ENCODE results near the gene ZNF81. TPM values are rescaled to one million over a fixed set of nuclear protein-coding genes. Genes with fewer than 3 reads are reported as not detected.

The ZNF81 gene
- total RNA-seq, 1 donor, result 5.8 TPM

DNA sequence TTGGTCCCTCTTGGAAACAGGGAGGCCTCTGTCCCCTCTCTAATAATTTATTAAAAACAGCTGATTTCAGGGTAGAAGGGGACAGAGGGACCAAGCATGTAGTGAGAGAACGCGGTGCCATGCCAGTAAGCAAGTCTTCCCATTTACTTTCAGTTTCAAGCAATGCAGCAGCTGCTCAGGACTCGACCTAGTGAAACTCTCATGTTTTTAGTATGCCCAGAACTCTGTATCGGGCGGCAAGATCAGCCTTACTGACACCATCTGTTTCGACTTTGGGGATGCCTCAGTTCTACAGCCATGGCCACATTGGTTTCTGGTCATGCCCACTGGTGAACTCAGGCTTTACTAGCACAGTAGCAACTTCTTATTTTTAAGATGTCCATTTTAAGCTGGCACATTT, 40.6 kb downstream of the ZNF81 start:
- Histone ChIP-seq H2AFZ (ENCODE audit: low read length) (no peak overlapping the region), H3K4me1 (ENCODE audit: insufficient read depth, low read length) (no peaks in the 10 kb centered on the region), H3K4me2 (ENCODE audit: insufficient read depth, low read length) (no peak overlapping the region), H3K4me3 (ENCODE audit: insufficient read depth, low read length) (no peak overlapping the region), H3K9me3 (ENCODE audit: low read depth, low read length) (no peaks in the 10 kb centered on the region), H3K27me3 (ENCODE audit: insufficient read depth, low read length) (no peaks in the 10 kb centered on the region), H3K36me3 (ENCODE audit: insufficient read depth, low read length) (no peaks in the 10 kb centered on the region), H3K79me2 (ENCODE audit: insufficient read depth, low read length) (no peaks in the 10 kb centered on the region), H4K20me1 (ENCODE audit: insufficient read depth, low read length) (no peaks in the 10 kb centered on the region), H3K27ac (ENCODE audit: low read depth, low read length) (no peak overlapping the region)
- TF ChIP-seq CTCF (IDR thresholded peaks at IDR 0.05; ENCODE audit: extremely low read depth, low read depth, low read length), result no peak
- DNase-seq (ENCODE audit: insufficient read length, low spot score, missing footprints), result no peak

DNA sequence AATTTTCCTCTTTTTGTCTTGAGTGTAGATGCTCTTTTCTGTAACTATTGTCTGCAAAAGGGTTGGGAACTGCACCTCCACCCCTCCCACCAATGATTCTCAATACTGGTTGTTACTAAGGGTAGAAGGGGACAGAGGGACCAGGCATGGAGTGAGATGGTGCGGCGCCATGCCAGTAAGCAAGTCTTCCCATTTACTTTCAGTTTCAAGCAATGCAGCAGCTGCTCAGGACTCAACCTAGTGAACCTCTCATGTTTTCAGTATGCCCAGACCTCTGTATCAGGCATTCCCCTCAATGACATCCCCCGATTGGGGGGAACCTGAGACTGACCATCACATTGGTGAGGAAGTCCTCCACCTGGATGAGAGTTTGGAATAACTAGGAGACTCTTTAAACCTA, 41.5 kb downstream of the ZNF81 start:
- Histone ChIP-seq H3K27me3 (ENCODE audit: insufficient read depth, low read length) (no peaks in the 10 kb centered on the region), H3K4me2 (ENCODE audit: insufficient read depth, low read length) (no peak overlapping the region), H3K36me3 (ENCODE audit: insufficient read depth, low read length) (no peaks in the 10 kb centered on the region), H4K20me1 (ENCODE audit: insufficient read depth, low read length) (no peaks in the 10 kb centered on the region), H3K4me3 (ENCODE audit: insufficient read depth, low read length) (no peak overlapping the region), H3K9me3 (ENCODE audit: low read depth, low read length) (no peaks in the 10 kb centered on the region), H3K27ac (ENCODE audit: low read depth, low read length) (no peak overlapping the region), H3K79me2 (ENCODE audit: insufficient read depth, low read length) (no peaks in the 10 kb centered on the region), H2AFZ (ENCODE audit: low read length) (no peak overlapping the region), H3K4me1 (ENCODE audit: insufficient read depth, low read length) (no peaks in the 10 kb centered on the region)
- no peak for DNase-seq (ENCODE audit: insufficient read length, low spot score, missing footprints)
- TF ChIP-seq CTCF (IDR thresholded peaks at IDR 0.05; ENCODE audit: extremely low read depth, low read depth, low read length), result no peak

GRCh38 chrX:47879463-47879862, 42.8 kb downstream of the ZNF81 start:
- H3K4me3 ChIP-seq (ENCODE audit: insufficient read depth, low read length), result no peak overlapping the region
- H3K27ac ChIP-seq (ENCODE audit: low read depth, low read length), result no peak overlapping the region
- H2AFZ ChIP-seq (ENCODE audit: low read length), result no peak overlapping the region
- no peaks in the 10 kb centered on the region for H3K4me1 ChIP-seq (ENCODE audit: insufficient read depth, low read length)
- H3K9me3 ChIP-seq (ENCODE audit: low read depth, low read length), result no peaks in the 10 kb centered on the region
- H3K36me3 ChIP-seq (ENCODE audit: insufficient read depth, low read length), result no peaks in the 10 kb centered on the region
- DNase-seq (ENCODE audit: insufficient read length, low spot score, missing footprints), result no peak
- H4K20me1 ChIP-seq (ENCODE audit: insufficient read depth, low read length), result no peaks in the 10 kb centered on the region
- no peak for TF ChIP-seq CTCF (IDR thresholded peaks at IDR 0.05; ENCODE audit: extremely low read depth, low read depth, low read length)
- no peak overlapping the region for H3K4me2 ChIP-seq (ENCODE audit: insufficient read depth, low read length)
- no peaks in the 10 kb centered on the region for H3K79me2 ChIP-seq (ENCODE audit: insufficient read depth, low read length)
- H3K27me3 ChIP-seq (ENCODE audit: insufficient read depth, low read length), result no peaks in the 10 kb centered on the region

- no peaks in the 10 kb centered on the region for H3K36me3 ChIP-seq (ENCODE audit: insufficient read depth, low read length)
- H3K79me2 ChIP-seq (ENCODE audit: insufficient read depth, low read length), result no peaks in the 10 kb centered on the region
- H4K20me1 ChIP-seq (ENCODE audit: insufficient read depth, low read length), result no peaks in the 10 kb centered on the region
- no peaks in the 10 kb centered on the region for H3K4me1 ChIP-seq (ENCODE audit: insufficient read depth, low read length)
- no peak overlapping the region for H3K4me3 ChIP-seq (ENCODE audit: insufficient read depth, low read length)
- DNase-seq (ENCODE audit: insufficient read length, low spot score, missing footprints), result no peak
- no peak for TF ChIP-seq CTCF (IDR thresholded peaks at IDR 0.05; ENCODE audit: extremely low read depth, low read depth, low read length)
- no peaks in the 10 kb centered on the region for H3K27me3 ChIP-seq (ENCODE audit: insufficient read depth, low read length)
- no peak overlapping the region for H3K27ac ChIP-seq (ENCODE audit: low read depth, low read length)
- no peak overlapping the region for H3K4me2 ChIP-seq (ENCODE audit: insufficient read depth, low read length)
- no peak overlapping the region for H2AFZ ChIP-seq (ENCODE audit: low read length)
- no peaks in the 10 kb centered on the region for H3K9me3 ChIP-seq (ENCODE audit: low read depth, low read length)
Measured at GRCh38 chrX:47880927-47881326, 44.2 kb downstream of the ZNF81 start.
